Measurements from ENCODE around the gene RUSF1. TPM values are rescaled to one million over a fixed set of nuclear protein-coding genes. Genes with fewer than 3 reads are reported as not detected.
"Not testable (repeated sequence)": the region's sequence is repeated elsewhere in the genome, so short reads cannot be mapped to it uniquely, and the experiment has no call there.

The RUSF1 gene
- total RNA-seq, 1 donor from 2014 or later: 48.7 TPM

GRCh38 chr16:31484491-31485171 is 23.6 kb downstream of the RUSF1 start:
- H3K36me3 Mint-ChIP-seq (ENCODE audit: unreplicated experiment): peaks cover 3% of the 10 kb centered on the region
- peaks cover 10% of the 10 kb centered on the region for H3K9me3 Mint-ChIP-seq (ENCODE audit: unreplicated experiment)
- no peak overlapping the region for H3K27ac Mint-ChIP-seq (ENCODE audit: unreplicated experiment)
- TF ChIP-seq CTCF (IDR thresholded peaks at IDR 0.05; ENCODE audit: partially characterized antibody, unreplicated experiment): no peak
- H3K27me3 Mint-ChIP-seq (ENCODE audit: unreplicated experiment): peaks cover 27% of the 10 kb centered on the region
- no peak for DNase-seq
- H3K4me1 Mint-ChIP-seq (ENCODE audit: low read depth, unreplicated experiment): no peaks in the 10 kb centered on the region
- H3K4me3 Mint-ChIP-seq (ENCODE audit: unreplicated experiment): no peak overlapping the region

GRCh38 chr16:31484048-31484447 is 24.1 kb downstream of the RUSF1 start:
- H3K27ac Mint-ChIP-seq (ENCODE audit: unreplicated experiment): not testable (repeated sequence)
- H3K27me3 Mint-ChIP-seq (ENCODE audit: unreplicated experiment): peaks cover 27% of the 10 kb centered on the region

GRCh38 chr16:31483081-31483480 is 25.1 kb downstream of the RUSF1 start, which contains the start of gene SLC5A2:
Gene SLC5A2 (plus strand): TSS chr16:31483123. CDS start chr16:31483137, 14 bp downstream.
- H3K4me1 Mint-ChIP-seq (ENCODE audit: low read depth, unreplicated experiment): no peaks in the 10 kb centered on the region
- no peak within 1 kb of the TSS for H3K27ac Mint-ChIP-seq (ENCODE audit: unreplicated experiment)
- no peaks in the 10 kb centered on the region for H3K36me3 Mint-ChIP-seq (ENCODE audit: unreplicated experiment)
- TF ChIP-seq CTCF (IDR thresholded peaks at IDR 0.05; ENCODE audit: partially characterized antibody, unreplicated experiment): no peak
- H3K4me3 Mint-ChIP-seq (ENCODE audit: unreplicated experiment): no peak within 1 kb of the TSS
- H3K9me3 Mint-ChIP-seq (ENCODE audit: unreplicated experiment): peaks cover 8% of the 10 kb centered on the region
- H3K27me3 Mint-ChIP-seq (ENCODE audit: unreplicated experiment): peaks cover 27% of the 10 kb centered on the region
- DNase-seq: no peak

More at GRCh38 chr16:31484048-31484447, 24.1 kb downstream of the RUSF1 start:
- H3K36me3 Mint-ChIP-seq (ENCODE audit: unreplicated experiment); DNase-seq; H3K9me3 Mint-ChIP-seq (ENCODE audit: unreplicated experiment); H3K4me3 Mint-ChIP-seq (ENCODE audit: unreplicated experiment); H3K4me1 Mint-ChIP-seq (ENCODE audit: low read depth, unreplicated experiment): not testable (repeated sequence)

- DNase-seq: no peak
- no peaks in the 10 kb centered on the region for H3K36me3 Mint-ChIP-seq (ENCODE audit: unreplicated experiment)
- TF ChIP-seq CTCF (IDR thresholded peaks at IDR 0.05; ENCODE audit: partially characterized antibody, unreplicated experiment): no peak
- H3K4me3 Mint-ChIP-seq (ENCODE audit: unreplicated experiment): no peak overlapping the region
- no peak overlapping the region for H3K27ac Mint-ChIP-seq (ENCODE audit: unreplicated experiment)
- H3K9me3 Mint-ChIP-seq (ENCODE audit: unreplicated experiment): peaks cover 8% of the 10 kb centered on the region
- H3K27me3 Mint-ChIP-seq (ENCODE audit: unreplicated experiment): peaks cover 24% of the 10 kb centered on the region
- H3K4me1 Mint-ChIP-seq (ENCODE audit: low read depth, unreplicated experiment): no peaks in the 10 kb centered on the region
Measured at GRCh38 chr16:31480851-31481536, 27.2 kb downstream of the RUSF1 start.

GRCh38 chr16:31479751-31480150 is 28.4 kb downstream of the RUSF1 start:
- H3K27ac Mint-ChIP-seq (ENCODE audit: unreplicated experiment): no peak overlapping the region
- H3K4me3 Mint-ChIP-seq (ENCODE audit: unreplicated experiment): no peak overlapping the region
- H3K27me3 Mint-ChIP-seq (ENCODE audit: unreplicated experiment): peaks cover 23% of the 10 kb centered on the region
- DNase-seq: no peak
- H3K9me3 Mint-ChIP-seq (ENCODE audit: unreplicated experiment): peaks cover 8% of the 10 kb centered on the region
- no peaks in the 10 kb centered on the region for H3K36me3 Mint-ChIP-seq (ENCODE audit: unreplicated experiment)
- H3K4me1 Mint-ChIP-seq (ENCODE audit: low read depth, unreplicated experiment): no peaks in the 10 kb centered on the region
- TF ChIP-seq CTCF (IDR thresholded peaks at IDR 0.05; ENCODE audit: partially characterized antibody, unreplicated experiment): no peak
